Loucy (cell line): ENCODE data around the gene PLPP3.

ENCODE experiments used
- CTCF ChIP-seq: fragments of 200-600 bp; sonication (generic); conservative IDR thresholded peaks from 2 replicates; pipeline ENCODE4 v1.5.1; 2014; ENCODE audit warnings: mild to moderate bottlenecking, antibody characterized with exemption, low read length
- EZH2phosphoT487 ChIP-seq: fragments of 200-600 bp; IDR thresholded peaks from 2 replicates; pipeline ENCODE4 v1.6.1; 2018; ENCODE audit warnings: antibody characterized with exemption, mild to moderate bottlenecking, moderate library complexity, borderline replicate concordance

GRCh38 chr1:56452027-56453011, 127.0 kb downstream of the PLPP3 start:
- TF ChIP-seq CTCF (no peak), EZH2phosphoT487 (no peak)
